Left colon (tissue), 2 donors: ENCODE data around the gene RAD9A. TPM values are rescaled to one million over a fixed set of nuclear protein-coding genes. Genes with fewer than 3 reads are reported as not detected.
"Not testable (repeated sequence)": the region's sequence is repeated elsewhere in the genome, so short reads cannot be mapped to it uniquely, and the experiment has no call there.

ENCODE experiments used
- ATAC-seq: fragments of 200-7000 bp; cut with Tn5 transposase; one replicate; pipeline ENCODE4 v1.9.1; 2020; ENCODE audit warnings: mild to moderate bottlenecking, moderate library complexity
- DNase-seq, 2 donors: peaks; one replicate each; pipeline ENCODE4 v3.0.0-alpha.2; 2020
- intact Hi-C, 2 donors: fragments of 100-400 bp; cut with DNase I in 1 of 2; cut with micrococcal nuclease in 1 of 2; formaldehyde crosslinking; loops; one replicate each; pipeline versions ENCODE4 v1.11.2 to v1.14.0; 2022; cut with DNase I, micrococcal nuclease
- total RNA-seq, 2 donors: library from RNA; stranded (reverse); fragmentation: NEBNext Ultra II Directional; extraction: Animal tissue kit (Norgen Biotek cat#: 25700); gene quantifications; one replicate each; pipeline ENCODE4 v1.2.1, GENCODE V29; 2021
- donor health status: DM: no; HTN: no; CAD: no.
- donor health status: DM: yes; HTN: yes; CAD: no.

Gene RAD9A
- total RNA-seq, 2 donors from 2014 or later: 27.4 to 40.6 TPM

DNA sequence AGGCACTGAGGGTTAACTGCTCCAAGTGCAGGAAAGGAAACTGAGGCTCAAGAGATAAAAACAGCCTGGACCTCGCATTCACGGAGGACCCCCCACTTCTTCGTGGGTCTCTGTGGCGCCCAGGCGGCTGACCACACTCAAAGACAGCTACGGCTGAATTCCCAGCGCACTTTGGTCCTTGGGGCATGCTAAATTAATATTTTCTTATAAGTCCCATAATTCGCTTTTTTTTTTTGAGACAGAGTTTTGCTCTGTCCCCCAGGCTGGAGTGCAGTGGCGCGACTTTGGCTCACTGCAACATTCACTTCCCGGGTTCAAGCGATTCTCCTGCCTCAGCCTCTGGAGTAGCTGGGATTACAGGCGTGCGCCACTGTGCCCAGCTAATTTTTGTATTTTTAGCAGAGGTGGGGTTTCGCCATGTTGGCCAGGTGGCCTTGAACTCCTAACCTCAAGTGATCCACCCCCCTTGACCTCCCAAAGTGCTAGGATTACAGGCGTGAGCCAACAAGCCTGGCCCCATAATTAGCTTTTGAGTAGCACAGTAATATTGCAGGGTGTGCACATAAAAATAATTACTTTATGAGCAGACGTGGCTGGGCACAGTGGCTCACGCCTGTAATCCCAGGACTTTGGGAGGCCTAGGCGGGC lies 10.5 kb downstream of the RAD9A start:
- DNase-seq, intact Hi-C loops: not testable (repeated sequence)
- peak; percentile 39 for ATAC-seq

DNA sequence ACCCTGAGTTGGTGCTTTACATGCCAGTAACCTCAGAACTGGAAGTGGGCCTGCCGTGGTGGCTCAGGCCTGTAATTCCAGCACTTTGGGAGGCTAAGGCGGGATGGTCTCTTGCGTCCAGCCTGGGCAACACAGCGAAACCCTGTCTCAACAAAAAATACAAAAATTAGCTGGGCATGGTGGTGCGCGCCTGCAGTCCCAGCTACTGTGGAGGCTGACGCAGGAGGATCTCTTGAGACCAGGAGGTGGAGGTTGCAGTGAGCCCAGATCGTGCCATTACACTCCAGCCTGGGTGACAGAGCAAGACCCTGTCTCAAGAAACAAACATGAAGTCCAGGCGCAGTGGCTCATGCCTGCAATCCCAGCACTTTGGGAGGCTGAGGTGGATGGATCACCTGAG lies 11.3 kb downstream of the RAD9A start:
- ATAC-seq, DNase-seq, intact Hi-C loops: not testable (repeated sequence)

DNA sequence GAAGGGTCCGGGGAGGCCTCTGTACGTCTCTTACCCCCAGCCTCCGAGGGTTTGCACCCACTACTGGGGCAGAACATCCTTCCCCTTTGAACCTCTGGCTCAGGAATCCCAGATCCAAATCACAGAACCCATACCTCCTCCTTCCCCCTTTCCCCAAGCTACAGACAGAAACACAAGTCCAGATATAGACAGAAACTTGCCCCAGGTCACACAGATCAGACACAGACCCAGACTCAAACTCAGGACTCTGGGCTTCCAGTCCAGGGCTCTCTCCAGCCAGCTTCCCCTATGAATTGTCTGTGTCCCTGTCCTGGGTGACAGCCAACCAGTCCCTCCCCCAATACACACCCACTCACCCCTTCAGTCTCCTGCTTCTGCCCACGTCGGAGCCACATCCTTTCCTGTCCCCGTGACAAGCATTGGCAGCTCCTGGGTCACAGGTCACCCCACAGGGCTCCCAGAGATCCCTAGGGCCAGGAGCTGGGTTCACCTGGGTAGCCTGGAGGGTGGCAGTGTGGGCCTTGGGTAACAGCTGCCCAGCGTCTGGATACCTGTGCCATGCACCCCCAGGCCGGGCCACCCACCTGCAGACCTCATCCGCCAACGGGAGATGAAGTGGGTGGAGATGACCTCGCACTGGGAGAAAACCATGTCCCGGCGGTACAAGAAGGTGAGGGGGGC lies 12.9 kb downstream of the RAD9A start:
- DNase-seq (no peak), ATAC-seq (no peak)
- intact Hi-C loops: no loop called here

DNA sequence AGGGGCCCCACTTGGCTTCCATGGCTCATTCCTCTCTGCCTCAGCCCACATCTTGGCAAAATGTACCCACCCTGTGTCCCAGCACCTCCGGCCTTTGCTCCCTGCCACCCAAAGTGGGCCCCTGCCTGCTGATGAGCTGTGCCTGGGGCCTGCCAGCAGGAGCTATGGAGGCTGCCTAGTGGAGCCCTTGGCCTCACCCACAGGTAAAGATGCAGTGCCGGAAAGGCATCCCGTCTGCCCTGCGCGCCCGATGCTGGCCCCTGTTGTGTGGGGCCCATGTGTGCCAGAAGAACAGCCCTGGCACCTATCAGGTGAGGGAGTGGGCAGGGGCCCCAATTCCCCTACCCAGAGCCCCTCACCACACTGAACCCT lies 13.4 kb downstream of the RAD9A start:
- ATAC-seq: no peak
- intact Hi-C loops: no loop called here
- DNase-seq: no peak

DNA sequence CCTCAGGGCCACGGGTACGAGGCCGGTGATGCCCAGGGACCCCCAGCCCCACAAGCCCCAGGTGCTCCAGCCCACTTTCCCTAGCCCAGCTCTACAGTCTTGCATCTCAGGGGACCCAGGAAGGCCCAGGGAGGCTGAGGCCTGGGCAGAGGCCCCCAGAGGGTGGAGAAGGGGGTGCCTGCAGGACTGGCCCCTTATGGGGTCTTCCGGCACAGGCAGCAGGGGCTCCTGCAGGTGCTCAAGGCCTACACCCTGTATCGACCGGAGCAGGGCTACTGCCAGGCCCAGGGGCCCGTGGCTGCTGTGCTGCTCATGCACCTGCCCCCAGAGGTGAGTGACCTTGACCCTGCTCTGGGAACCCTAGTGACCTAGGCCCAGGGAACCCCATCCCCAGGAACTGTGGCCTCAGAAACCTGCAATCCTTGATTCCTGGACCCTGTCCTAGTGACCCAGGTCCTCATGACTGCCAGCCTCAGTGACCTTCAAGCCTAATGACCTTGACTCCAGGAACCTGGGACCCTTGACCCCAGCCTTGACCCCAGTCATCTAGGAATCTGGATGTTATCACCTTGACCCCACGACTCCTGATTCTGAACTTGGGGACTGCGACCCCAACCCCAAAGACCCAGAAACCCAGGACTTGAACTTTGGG lies 14.0 kb downstream of the RAD9A start:
- no peak for ATAC-seq
- no peak for DNase-seq
- intact Hi-C loops: no loop called here

DNA sequence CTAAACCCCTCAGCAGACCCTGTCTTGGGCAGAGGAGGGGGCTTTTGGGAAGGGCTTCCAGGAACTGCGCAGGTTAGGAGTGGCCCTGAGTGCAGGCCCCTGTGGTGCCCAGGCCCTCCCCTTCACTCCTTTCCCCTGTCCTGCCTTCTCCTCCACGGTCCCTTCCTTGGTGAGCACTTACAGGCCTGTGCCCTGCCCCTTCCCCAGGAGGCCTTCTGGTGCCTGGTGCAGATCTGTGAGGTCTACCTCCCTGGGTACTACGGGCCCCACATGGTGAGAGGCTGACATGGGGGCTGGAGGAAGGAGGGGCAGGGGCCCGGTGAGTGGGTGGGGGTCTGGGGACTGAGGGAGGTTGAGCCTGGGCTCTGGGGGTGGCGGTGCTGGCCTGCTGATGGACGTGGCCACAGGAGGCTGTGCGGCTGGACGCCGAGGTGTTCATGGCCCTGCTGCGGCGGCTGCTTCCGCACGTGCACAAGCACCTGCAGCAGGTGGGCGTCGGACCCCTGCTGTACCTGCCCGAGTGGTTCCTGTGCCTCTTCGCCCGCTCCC lies 14.7 kb downstream of the RAD9A start:
- DNase-seq (no peak), ATAC-seq (no peak)
- intact Hi-C loops: no loop called here

DNA sequence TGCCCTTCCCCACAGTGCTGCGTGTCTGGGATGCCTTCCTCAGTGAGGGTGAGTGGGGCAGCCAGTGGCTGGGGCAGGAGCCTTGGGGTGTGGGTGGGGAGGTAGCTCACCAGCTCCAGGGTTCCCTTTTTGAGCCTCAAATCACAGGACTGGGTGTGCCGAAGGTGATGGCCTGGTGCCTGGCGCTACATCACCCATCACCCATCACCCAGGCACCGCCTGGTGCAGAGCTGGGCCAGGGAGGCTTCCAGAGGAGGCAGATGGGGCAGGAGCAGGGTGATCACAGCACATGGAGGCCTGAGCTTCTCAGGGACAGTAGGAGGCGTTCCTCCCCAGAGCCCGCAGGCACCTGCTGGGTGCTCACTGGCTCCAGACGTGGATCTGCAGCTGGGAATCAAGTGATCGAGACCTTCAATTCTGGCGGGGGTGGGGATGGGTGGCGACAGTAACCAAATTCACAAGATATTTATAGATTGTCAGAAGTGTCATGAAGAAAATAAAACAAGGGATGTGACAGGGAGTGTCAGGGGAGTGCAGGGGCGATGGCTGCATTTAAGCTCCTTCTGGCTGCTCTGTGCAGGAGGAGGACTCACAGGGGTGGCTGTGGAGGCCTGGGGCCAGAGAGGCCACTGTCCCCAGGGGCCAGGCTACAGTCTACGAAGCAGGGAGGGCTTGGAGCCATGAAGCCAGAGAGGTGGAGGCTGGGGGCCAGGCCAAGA lies 15.3 kb downstream of the RAD9A start:
- ATAC-seq: no peak
- intact Hi-C loops: no loop called here

DNA sequence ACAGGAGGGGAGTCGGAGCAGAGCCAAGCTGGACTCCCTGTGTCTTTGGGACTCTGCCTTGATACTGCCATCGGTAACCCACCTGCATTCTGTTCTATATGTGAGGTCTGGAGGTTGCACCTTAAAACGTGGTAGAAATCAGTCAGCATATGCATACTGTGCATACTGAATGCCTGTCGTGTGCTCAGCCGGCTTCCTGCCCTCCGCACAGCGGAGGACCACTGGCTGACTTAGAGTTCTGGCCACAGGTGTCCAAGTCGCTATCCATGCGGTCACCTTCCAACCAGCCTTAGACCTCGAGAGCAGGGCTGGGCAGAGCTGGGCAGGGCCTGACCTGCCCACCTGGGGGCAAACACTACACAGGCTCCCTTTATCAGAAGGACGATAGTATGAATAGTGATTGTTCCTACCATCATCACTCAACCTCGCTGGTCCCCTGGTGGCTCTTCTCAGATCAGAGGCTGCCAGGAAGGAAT lies 15.9 kb downstream of the RAD9A start:
- intact Hi-C loops: no loop called here
- no peak for DNase-seq
- no peak for ATAC-seq

More for the DNA sequence above, 15.3 kb downstream of the RAD9A start:
- DNase-seq: no peak

DNA sequence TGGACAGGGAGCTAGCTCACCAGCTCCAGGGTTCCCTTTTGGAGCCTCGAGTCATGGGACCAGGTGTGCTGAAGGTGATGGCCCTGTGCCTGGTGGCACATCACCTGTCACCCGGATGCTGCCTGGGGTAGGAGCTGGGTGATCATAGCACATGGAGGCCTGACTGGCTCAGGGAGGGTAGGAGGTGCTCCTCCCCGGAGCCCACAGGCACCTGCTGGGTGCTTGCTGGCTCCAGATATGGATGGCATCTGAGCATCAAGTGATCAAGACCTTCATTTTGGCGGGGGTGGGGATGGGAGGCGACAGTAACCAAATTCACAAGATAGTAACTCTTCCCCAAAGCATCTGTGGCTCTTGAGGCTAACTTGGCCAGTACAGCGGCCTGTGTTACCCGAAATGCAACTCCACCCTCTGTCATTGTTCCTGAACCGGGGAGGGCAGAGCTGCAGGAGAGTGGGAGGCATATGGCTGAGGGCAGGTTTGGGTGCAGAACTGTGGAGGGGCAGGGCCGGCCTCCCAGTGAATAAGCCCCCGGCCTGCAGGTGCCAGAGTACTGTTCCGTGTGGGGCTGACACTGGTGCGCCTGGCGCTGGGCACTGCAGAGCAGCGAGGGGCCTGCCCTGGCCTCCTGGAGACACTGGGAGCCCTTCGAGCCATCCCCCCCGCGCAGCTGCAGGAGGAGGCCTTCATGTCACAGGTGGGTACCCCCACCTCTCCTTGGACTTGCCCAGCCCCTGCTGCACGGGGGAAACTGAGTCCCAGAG lies 16.8 kb downstream of the RAD9A start:
- no peak for ATAC-seq
- intact Hi-C loops: no loop called here
- no peak for DNase-seq

DNA sequence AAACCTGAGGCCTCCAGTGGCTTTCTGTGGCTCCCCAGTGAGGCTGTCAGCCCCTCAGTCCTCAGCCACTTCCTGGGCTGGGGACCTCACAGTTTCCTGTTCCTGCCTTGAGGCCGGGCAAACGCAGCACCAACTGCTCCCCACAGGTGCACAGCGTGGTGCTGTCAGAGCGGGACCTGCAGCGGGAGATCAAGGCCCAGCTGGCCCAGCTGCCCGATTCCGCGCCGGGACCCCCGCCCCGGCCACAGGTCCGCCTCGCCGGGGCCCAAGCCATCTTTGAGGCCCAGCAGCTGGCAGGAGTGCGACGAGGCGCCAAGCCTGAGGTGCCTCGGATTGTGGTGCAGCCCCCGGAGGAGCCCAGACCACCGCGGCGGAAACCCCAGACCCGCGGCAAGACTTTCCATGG lies 17.5 kb downstream of the RAD9A start:
- DNase-seq: peak in 1 of 2 donors; percentile 61
- intact Hi-C loops: no loop called here
- ATAC-seq: no peak

DNA sequence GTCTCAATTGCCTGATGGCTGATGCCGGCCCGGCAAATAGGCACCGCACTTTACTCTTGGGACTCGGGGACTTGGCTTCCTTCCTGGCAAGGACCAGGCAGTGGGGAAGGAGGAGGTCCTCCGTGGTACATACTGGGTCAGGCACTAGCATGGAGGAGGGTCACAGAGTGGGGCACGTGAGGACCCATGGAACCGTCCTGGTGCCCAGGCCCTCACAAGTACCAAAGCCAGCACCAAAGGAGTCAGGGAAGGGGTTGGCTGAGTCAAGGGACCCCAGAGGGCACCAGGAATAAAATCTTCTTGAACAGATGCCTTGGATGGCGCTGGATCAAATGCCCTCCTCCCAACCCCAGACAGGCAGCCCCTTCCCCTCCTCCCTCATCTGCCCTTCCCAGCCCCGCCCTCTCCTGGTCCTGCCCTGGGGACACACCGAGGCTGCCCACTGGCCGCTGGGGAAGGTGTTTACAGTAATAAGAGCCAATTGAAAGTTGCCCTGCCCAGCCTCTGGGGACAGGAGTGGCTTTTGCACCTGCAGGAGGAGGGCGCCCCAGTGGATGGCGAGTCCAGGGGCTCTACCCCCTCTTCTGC lies 18.1 kb downstream of the RAD9A start:
- intact Hi-C loops: no loop called here
- DNase-seq: peak; percentile 76 to 77

DNA sequence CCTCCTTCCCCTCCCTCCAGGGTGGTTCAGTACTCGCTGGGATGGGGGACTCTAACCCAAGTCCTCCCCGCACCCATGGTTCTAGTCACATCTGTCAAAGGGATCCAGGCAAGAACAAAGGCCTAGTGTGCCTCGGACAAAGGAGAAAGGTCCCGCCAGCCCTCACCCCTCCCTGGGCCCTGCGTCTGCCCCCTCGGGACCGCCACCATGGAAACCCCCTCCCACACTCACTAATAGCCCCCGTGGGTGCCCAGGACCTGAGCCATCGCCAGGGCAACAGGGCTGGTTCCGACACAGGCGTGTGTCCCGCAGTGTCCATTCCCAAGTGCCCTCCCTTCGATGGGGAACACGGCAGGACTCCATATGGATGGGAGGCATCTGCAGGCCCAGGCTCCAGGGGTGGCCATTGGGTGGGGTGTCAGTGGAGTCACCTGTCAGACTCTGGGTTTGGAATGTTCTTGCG lies 18.6 kb downstream of the RAD9A start:
- no peak for ATAC-seq
- no peak for DNase-seq
- intact Hi-C loops: no loop called here

More for the DNA sequence above, 18.1 kb downstream of the RAD9A start:
- peak; percentile 78 for ATAC-seq

DNA sequence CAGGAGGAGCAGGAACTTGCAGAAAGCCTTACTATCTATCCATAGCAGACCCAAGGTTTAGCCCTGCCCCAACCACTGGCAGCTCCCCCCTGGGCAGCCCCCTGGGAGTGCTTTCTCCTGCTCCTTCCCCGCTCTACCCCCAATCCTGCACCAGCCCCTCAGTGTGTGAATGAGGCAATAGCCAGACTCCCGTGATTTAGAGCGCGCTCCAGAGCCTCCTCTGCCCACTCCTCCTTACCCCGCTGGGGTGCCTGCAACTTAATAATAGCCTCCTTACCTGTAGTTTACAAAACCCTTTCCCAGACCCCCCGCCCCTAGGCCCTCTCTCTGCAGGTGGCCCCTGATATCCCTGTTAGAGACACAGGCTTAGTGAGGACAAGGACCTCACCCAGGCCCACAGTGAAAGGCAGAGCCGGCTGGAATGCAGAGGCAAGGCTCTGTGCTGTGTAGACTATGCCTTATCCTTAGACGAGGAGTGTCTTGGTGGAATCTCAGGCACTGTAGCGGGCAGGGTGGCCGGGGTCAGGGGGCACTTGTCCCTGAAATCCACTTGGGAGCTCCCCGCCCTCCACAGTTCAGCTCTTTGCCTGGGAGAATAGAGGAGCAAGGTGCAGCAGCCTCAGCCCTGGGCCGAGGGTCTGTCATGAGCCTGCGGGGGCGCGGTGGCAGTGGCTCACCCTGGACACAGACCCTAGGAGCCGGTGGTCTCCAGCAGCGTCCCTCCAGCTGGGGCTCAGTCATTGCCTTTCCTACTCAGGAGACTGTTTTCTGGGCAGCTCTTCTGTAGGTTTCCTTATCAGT lies 19.4 kb downstream of the RAD9A start:
- no peak for ATAC-seq
- no peak for DNase-seq
- intact Hi-C loops: no loop called here

DNA sequence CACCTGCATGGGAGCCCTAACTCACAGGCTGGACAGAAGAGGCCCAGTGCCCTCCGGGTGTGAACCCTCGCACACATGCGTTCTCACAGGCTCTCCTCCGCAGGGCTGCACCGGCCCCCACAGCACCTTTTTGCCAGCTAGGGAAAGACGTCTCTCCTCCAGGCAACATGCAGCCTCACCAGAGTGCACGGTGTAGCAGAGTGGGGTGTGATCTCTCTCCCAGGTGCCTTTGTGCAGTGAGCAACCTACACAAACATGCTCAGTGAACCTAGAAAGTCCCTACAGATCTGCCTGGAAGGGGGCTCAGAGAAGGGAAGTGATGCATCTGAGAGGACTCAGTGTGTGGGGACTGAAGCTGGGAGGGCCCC lies 20.0 kb downstream of the RAD9A start:
- no peak for DNase-seq
- intact Hi-C loops: no loop called here
- ATAC-seq: no peak

DNA sequence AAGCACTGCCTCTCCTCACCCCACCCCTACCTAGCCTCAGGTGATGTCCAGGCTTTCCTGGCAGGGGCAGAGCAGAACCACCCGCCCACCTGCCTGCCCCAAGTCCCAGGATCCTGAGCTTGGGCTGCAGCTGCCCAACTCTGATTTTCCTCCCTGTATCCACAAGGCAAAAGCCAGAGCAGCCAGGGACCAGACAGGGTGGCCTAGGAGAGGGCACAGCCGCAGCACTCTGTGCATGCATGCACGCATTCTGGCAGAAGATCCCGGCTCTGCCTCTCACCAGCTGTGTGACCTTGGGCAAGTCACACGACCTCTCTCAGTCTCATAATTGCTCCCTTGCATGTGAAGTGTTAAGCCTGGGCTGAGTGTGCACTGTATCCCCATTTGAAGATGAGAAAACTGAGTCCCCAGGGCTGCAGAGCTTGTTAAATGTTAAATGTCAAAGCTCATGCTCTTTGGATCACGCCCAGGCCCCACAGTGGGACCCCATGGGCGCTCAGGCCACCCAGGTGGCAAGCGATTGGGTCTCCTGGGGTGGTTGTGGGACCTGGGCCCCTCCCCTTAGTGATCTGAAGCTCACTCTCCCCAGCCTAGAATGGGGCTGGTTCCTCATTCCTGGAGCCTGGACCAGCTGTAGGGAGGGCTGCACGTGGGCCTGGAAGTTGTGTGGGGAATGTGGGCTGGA lies 20.9 kb downstream of the RAD9A start:
- DNase-seq (no peak), ATAC-seq (no peak)
- intact Hi-C loops: no loop called here

DNA sequence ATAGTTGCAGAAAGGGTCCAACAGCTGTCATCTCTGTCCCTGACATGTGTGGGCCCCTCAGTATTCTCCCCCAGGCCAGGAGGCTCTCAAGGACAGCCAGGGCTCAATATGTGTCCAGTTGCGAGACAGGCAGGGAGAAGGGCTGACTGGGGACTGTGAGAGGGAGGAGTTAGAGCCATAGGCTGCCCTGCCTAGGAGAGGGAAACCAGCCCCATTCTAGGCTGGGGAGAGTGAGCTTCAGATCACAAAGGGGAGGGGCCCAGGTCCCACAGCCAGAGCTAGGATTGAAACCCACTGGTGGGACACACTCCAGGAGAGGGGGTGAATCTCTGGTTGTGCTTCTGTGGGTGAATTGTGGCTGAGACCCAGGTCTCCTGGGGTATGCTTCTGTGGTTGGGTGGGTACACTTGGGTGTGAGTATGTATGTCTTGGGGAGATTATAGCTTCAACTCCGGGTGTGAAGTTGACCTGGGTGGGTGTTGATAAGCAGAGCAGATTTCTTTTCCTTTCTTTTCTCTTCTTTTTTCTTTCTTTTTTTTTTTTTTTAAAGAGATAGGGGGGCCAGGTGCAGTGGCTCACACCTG lies 21.6 kb downstream of the RAD9A start:
- ATAC-seq (no peak), DNase-seq (no peak)
- intact Hi-C loops: no loop called here
